Upper lobe of left lung (tissue), 4 donors: ENCODE results near the gene IQGAP1.

ENCODE experiments used
- CTCF ChIP-seq, 6 experiments: fragments of 450-650 bp in 4 of 6; fragments of 200-600 bp in 2 of 6; sonication (generic) in 2 of 6; IDR thresholded peaks; one replicate each; pipeline ENCODE4 v1.5.1; 2016 to 2019; ENCODE audit warnings: antibody characterized with exemption in 6 of 6
- POLR2A ChIP-seq, 4 donors: fragments of 450-650 bp; IDR thresholded peaks; one replicate each; pipeline ENCODE4 v1.5.1; 2016 to 2017; ENCODE audit warnings: antibody characterized with exemption in 4 of 4, mild to moderate bottlenecking in 2 of 4
- POLR2AphosphoS5 ChIP-seq, 2 donors: sonication (generic); formaldehyde crosslinking; IDR thresholded peaks; one replicate each; pipeline ENCODE4 v1.5.1; 2017; ENCODE audit warnings: antibody characterized with exemption in 2 of 2

- TF ChIP-seq POLR2A (IDR thresholded peaks at IDR 0.05), result no peak
- no peak for TF ChIP-seq CTCF (IDR thresholded peaks at IDR 0.05)
- TF ChIP-seq POLR2AphosphoS5 (IDR thresholded peaks at IDR 0.05), result no peak
Measured at GRCh38 chr15:90421527-90421926, 33.5 kb downstream of the IQGAP1 start.
